ENCODE data around the gene SULF2.
"Not testable (repeated sequence)": the region's sequence is repeated elsewhere in the genome, so short reads cannot be mapped to it uniquely, and the experiment has no call there.

SULF2 gene

DNA sequence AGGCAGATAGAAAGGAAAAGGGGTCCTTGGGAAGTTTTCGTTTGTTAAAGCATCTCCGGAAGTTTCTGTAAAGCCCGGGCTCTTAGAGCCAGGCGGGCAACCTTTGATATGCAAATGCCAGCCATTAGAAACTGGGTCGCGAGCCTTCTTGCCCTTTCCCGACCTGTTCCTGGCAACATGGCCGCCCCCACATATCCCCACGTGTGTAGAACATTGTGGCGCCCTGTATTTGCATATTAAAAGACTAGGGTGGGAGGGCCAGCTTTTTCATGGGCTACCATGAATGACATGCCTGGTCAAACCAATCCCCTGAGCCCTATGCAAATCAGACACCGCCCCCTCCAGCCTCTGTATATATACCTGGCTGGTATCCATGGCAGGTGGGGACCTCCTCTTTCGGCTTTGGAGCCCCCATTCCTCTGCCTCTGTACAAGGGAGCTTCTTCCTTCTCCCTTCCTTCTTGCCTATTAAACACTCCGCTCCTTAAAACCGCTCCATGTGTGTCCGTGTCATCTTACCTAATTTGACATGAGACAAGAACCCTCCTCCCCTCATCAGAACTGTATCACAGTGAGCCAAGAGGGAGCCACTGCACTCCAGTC lies 19.0 kb upstream of the SULF2 start:
- DNase-seq = not testable (repeated sequence)

DNA sequence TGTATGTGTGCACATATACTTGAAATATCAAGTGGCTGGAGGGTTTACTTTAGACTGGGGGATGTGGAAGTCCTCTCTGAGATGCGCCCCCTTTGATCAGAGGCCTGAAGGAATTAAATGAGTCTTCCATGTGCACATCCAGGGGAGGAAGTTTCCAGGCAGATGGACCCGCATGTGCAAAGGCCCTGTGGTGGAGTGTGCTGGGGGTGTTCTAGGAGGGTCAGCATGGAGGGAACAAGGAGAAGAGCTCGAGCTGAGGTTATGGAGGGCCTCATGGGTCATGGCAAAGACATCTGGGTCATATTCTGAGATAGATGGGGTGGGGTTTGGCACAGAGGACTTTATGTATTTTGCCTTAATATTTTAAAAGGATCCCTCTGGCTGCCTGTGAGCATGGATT lies 17.7 kb upstream of the SULF2 start:
- no peak for DNase-seq

DNA sequence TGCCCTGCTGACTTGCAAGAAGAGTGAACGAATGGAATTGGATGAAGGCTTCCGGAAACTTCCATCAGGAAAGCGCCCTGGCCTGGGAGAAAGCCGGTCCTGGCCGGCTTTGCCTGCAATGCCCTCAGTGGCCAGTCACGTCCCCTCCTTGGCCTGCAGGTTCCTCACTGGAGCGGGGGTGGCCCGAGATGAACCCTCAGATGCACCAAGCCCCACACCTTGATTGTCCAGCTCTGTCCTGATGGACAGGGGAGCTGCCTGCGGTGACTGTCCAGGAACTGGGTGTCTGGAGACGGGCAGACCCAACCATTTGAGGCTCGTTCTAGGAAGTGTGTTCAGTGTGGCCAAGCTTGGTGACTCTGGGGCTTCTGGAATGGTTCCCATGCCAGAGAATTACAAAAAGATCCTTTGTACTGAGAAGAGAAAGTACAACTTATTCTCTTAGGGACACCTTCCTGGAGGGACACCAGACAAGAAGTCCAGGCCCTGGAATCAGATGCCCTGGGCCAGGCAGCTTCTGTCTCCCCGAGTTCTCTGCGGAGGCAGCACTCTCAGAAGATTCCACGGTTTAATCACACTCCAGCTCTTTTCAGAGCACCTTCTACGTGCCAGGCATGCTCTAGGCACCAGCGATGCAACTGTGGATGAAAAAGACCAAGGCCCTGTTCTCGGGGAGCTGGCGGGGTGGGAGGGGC lies 17.1 kb upstream of the SULF2 start:
- no peak for DNase-seq

DNA sequence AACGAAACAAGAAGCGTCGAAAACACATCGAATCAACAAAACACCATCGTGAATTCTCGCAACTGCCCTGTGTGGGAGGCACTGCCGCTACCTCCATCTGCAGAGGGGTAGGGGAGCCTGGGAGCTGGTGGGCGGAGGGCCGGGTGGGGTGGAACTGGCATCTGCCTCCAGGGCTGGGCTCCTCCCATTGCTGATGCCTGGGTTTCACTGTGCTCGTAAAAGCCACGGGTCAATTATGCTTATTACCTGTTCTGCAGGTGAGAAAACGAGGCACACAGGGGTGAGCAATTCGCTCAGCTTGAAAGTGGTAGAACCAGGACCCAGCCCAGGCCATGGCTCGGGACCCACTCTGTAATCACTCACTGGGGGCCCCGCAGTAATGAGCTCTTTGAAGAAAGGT lies 16.5 kb upstream of the SULF2 start:
- no peak for DNase-seq

DNA sequence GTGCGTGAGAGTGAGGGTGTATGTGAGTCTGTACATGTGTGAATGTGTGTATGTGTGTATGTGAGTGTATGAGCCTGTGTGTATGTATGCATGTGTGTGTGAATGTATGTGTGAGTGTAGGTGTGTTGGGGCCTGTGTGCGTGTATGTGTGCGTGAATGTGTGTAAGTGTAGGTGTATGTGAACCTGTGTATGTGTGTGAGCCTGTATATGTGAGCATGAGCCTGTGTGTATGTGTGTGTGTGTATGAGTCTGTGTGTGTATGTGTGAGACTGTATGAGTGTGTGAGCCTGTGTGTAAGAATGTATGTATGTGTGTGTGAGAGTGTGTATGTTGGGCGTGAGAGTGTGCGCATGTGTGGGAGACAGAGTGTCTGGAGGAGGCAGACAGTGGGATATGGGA lies 15.8 kb upstream of the SULF2 start:
- DNase-seq = no peak

DNA sequence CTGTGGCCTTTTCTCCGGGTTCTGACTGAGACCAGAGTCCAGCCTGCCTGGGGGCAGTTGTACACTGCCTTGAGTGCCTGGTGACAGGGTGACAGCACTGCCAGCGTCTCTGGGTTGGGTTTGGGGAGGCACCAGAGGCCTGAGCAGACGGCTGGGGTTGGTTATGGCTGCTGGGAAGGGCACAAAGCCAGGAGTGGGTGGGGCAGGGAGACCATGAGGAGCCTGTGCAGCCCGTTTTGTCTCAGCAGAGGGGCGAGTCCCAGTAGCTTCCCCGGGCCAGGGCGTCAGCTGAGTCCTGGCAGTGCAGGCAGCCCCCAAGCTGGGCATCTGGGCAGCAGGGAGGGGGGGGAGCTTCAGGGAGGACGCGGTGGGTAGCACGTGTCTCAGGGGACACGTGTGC lies 15.3 kb upstream of the SULF2 start:
- no peak for DNase-seq

DNA sequence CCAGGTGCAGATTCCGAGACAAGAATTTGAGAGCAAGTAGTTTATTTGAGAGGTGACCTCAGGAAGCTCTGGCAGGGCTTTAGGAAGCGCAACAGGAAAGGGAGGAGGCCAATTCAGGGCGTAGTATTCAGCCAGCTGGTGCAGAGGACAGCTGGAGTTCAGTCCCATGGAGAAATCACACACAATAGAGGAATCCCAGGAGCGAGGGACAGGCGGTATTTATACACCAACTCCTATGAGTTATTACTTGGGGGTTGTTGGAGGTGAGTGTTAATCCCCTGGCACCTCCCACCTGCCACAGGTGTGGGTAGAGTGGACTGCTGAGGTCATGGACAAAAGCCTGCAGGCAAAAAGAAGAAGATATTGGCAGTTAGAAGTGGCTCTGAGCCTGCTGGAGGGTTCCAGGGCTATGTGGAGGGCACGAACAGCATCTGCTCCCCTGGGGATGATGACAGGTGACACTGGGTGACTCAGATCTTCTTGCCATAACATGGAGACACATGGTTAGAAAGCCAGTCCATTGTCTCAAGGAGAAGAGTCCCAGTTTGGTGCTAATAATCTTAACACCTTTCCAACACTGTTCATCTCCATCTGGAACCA lies 13.9 kb upstream of the SULF2 start:
- no peak for DNase-seq

DNA sequence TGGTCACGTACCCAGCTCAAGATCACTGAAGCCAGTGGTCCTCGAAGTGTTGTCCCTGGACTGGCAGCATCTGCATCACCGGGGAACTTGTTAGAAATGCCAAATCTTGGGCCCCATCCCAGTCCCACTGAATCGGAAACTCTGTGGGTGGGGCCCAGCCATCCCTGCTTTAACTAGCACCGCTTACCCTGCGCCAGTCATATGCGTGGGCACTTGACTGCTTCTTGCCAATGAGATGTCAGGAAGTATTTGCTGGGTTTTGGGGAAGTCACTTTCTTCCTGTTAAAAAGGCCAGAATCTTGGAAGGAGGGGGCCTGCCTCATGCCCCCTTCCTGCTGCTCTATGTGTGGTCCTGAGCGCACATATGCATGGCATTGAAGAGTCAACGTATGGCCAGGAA lies 11.7 kb upstream of the SULF2 start:
- DNase-seq = no peak

DNA sequence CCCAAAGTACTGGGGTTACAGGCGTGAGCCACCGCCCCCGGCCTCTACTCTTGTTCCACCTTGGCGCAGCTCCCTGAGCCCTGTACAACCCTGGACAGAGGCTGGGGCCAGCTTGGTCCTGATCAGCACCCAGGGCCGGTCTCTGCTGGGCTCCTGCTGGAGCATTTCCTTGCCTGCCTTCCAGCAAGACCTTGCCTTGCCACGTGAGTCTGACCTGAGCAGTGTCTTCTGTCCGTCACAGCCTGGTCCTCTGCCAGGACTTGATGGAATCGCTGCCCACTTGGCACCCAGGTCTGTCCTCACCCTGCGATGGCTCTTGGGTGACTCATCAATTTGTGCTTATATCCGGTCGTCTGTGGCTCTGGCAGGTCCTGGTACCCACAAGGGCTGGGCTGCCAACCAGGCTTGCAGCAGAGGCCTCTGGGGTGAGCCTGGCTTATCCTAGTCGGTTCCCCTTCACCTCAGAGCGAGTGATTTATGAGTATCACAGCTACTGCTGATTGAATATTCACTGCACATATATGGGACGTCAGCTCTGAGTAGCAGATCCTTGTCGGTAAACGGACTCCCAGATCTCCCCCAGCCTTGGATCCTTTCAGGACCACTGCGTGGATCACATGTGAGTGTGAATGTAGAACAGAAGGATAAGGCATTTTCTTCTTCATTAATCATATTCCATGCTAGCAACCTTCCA lies 10.1 kb upstream of the SULF2 start:
- no peak for DNase-seq

DNA sequence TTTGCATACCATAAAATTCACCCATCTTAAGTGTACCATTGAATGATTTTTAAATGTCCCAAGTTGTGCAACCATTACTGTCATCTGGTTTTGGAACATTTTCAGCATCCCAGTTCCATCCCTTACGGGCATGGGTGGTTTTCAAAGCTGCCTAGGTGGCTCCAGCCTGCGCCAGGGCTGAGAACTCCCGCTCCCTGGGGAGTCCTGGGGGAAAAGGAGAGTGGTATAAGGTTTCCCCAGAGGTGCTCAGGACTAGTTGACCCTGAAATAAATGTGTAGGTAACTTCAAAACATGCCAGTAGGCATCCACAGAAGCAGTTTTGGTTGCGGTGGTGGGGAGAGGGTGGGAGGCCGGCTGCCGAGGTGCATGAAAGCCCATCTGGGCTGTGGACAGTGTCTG lies 9.0 kb upstream of the SULF2 start:
- not testable (repeated sequence) for DNase-seq

DNA sequence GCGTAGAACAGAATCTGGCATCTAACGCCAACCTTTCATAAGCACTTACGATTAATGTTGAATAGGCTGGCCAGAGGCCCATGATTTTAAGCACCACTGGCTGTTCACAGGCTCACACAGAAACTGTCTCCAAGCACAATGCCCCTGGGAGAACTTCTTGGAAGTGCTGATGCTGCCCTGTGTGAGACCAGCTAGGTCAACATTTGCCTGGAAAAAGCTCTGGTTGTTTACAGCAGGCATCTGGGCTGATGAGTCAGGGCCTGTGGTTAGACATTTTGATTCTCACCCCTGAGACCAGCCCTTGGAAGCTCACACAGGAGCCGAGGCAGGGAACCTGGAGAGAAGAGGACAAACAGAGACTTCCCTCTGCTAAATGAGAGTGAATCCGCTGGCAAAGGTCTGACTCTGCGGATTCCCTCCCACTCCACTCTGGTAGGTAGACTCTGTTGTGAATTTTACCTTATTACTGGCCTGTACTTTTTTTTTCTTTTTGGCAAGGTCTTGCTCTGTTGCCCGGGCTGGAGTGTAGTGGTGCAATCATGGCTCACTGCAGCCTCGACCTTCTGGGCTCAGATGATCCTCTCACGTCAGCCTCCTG lies 6.8 kb upstream of the SULF2 start:
- peak; percentile 82 for DNase-seq

DNA sequence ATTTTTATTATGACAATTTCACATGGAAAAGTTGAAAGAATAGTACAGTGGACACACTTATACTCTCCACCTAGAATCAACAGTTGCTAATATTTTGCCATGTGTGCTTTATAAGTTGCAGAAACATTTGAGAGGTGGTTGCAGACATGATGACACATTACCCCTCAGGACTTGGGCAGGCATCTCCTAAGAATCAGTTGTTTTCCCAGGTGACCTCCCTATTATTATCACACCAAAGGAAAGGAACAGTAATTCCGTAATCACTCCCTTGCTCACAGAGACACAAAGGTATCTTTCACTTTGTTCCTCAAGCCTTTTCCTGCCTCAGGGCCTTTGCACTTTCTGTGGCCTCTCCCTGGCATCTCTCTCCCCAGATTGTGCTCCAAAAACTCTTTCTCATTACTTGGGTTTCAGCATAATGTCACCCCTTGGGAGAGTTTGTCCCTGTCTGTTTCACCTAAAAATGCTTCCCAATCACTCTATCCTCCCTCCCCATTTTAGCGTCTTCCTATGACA lies 5.9 kb upstream of the SULF2 start:
- no peak for DNase-seq

DNA sequence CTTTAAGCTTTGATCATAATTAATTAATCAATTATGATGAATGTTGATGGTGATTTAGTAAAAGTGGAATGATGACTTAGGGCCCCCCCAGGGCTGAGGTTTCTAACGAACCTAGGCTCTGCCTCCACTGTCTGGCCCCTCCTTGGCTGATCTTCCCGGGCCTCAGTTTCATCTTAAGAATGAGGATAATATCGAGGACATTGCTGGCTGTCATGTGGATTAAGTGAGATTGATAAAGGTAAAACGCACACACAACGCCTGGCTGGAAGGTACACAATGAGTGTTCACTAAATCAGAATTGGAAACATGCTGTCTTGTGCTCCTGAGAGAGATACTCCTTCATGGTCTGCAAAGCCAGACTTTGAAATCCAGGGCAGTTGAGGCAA lies 5.3 kb upstream of the SULF2 start:
- DNase-seq = no peak

DNA sequence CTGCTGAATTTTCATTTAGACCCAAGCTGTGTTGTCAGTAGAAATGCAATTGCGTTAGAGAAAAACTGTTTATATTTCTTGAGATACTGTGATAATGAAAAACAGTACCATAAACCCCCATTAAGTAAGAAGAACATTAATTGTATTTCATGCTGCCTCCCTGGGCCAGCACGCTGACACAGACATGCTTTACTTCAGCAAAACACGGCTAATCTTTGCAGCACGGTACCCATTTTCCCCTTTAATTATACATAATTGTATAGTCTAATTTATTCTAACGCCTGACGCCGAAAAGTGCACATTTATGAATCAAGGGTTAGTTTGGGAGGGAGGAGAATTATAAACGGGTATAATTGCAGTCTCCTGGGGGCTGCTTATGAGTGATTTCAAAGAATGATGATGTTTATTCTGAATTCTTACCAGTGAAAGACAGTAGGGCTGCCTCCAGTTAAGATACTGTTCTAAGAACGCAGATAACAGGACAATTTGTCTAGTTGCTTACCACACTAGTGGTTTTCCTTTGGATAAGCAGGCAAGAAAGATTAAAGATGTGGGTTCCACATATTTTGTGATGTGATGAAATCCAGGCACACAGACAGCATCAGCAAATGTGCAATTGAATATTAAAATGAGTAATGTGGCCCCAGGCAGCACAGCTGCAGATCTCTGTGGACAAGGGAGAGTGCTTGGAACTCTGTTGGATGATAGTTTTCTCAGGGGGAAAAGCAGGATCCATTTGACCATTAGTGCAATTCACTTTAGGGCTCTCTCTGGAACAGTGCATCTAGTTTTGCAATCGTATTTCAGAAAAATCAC lies 4.7 kb upstream of the SULF2 start:
- DNase-seq = no peak

DNA sequence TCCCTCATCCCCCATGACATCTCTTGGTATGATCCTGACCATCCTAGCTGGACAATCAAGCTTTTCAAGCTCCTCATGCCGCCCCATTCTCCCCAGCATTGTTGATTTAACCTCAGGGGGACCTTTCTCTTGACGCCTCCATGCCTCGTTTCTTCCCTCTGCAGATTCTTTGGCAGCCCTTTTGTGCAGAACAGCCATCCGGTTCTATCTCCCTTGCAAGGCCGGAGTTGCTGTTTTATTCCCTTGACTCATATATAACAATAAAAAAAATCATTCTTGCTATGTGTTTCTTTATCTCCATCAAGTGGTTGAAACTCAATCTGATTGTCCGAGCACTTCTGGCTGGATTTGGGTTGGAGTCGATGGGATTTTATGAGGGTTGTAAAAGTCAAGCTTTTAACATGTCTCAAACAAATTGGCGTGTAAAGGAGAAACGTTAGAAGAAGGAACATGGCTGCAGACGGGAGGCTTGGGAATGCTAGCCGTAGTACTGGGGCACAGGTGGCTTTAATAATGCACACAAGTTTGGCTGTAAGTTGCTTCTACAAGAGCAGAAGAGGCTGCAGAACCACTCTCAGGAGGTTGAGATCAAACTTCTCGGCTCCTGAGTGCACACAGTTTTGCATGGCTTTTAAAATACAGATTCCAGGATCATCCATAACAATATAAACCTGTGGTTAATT lies 3.9 kb upstream of the SULF2 start:
- peak; percentile 6 for DNase-seq

DNA sequence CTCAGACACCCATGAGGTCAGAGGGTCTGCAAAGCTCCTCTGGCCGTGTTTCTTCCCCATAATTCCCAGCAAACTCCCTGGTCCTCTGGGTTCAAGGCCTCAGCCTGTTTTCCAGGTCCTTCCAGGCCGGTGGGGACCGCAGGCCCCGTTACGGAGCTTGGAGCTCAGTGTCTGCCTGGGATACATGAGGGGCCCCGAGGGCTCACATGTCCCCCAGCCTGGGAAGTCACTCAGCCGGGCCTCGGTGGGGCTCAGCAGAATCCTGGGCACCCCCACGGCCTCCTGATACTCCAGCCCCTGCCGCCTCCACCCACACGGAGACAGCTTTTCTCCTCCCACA lies 3.4 kb upstream of the SULF2 start:
- no peak for DNase-seq

DNA sequence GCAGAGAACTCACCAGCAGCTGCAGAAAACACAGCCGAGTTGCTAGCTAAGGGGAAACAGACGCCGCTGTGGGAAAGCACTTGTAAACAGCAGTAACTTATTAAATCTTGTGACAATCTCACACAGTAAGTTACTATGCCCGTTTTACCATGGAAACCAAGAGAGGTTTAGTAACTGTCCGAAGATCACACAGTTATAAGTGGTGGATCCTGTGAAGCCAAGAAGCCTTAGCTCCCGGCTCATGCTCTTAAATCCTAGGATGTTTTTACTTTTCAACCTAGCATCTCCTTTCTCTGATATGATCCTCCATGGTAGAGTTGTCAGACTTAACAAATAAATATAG lies 1.5 kb upstream of the SULF2 start:
- no peak for DNase-seq

DNA sequence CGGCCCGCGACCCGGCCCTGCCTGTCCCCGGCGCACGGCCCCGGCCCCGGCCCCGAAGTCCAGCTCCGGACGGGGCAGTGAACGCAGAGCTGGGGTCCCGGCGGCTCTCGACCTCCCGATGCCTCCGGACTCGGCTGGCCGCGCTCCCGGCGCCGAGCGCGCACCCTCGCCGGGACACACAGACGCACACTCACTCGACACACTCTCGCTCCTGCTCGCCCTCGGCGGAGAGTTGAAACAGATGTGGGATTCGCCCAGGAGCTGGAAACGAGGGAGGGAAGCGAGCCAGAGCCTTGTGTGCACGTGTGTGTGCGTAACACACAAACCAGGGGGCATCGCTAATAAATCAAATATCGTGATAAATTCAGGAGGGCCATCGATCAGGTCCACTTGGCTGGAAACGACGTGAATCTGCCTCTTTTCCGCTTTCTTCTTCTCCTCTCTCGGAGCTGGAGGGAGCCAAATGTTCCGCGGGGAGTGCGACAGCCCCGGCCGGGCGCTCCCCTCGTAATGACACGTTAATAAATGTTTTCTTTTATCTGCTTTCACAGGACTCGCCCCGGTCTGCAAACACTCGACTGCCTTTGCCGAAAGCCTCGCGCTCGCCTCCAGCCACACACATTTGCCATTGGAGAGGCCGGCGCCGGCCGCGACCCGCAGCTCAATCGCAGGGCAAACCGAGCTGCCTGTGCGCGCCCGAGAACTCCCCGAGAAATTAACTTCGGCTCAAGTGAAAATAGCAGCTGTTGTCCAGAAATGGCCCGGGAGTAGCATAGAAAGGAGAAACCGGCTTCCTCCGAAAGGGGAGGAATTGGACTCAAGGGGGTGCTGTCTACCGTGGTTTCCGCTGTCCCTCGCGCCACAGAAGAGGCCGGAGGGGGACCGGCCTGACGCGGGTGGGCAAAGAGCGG lies 828 bp upstream of the SULF2 start:
- peak; percentile 41 for DNase-seq

DNA sequence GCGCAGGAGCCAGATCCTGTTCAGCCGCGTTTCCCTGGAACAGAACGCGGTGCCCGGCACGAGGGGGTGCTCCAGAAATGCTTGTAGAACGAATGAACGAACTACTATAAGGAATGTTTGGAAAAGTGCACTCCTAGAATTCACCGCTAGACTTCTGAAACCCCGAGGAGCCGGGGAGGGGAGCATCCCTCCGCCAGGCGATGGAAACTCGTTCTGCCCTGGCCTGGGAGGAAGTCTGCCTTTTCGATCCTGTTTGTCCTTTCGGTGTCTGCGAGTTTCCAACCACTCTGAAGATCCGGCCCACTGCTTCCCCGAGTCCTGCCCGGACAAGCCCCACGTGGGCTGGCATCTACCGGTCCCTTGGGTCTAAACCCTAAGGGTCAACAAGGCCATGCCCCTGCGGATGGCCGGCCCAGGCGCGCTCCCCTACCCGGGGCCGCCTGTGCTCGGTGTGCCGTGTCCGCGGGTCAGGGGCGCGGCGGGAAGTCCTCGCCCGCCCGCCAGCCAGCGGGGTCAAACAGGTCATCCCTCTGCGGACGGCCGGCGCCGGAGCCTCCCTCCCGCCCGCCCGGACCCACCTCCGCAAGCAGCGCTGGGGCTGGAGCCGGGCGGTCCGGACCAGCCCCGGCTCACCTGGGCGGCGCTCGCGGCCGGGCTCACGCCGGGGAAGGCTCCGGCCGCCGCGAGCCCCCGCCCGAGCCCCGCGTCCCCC lies 526 bp downstream of the SULF2 start:
- DNase-seq = no peak

DNA sequence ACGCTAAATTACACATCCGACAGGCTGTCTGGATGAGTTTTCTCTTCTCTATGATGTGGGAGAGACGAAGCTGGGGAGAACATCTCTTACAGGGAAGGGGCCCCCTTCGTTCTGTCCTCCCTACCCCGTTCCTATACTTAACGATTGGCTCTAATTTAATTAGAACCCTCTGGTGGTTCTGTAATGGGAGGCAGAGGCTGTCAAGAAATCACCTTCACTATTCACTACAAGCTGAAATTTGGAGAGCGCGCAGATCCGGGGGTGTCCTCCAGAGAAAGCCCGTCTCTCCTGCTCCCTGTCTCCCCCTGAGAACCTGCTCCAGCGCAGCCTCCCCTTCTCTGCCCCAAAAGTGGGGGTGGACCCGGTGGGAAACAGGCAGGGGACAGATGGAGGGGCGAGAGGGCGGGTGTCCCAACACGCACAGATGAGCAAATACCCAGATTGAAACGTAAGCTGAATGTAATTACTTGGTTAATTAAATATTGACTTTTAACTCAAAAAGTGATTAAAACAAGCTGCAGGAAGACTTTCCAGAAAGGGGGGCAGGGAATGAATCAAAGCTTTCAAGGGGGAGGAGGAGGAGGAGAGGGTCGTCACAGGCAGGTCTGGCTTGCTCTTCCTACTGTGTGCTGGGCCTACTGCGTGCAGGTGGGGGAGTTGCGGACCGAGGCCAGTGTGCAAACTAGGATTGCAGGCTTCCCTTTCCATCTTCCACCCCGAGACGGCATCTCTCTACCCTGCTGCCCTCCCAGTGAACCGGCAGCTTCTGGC lies 1.3 kb downstream of the SULF2 start:
- no peak for DNase-seq

Data from DMS79 (cell line).